Spleen (tissue), 7 donors: ENCODE data around the gene MYL3.

Source experiments
- CTCF ChIP-seq, 11 experiments: fragments of 200-600 bp in 7 of 11; fragments of 450-650 bp in 4 of 11; sonication (generic) in 4 of 11; IDR thresholded peaks in 8 of 11; conservative IDR thresholded peaks in 3 of 11; 1 replicate in 7 of 11; 2 replicates in 4 of 11; pipeline versions ENCODE4 v1.4.0 to v1.8.0; 2016 to 2021; ENCODE audit warnings: antibody characterized with exemption in 11 of 11, inconsistent platforms in 4 of 11, mild to moderate bottlenecking in 1 of 11
- POLR2A ChIP-seq, 3 donors: fragments of 450-650 bp; IDR thresholded peaks; one replicate each; pipeline ENCODE4 v1.5.1; 2017; ENCODE audit warnings: antibody characterized with exemption in 3 of 3, mild to moderate bottlenecking in 1 of 3
- donor health status: DM: no; HTN: no; CAD: no; lungs with moderate emphysema.
- donor health status: DM: no; HTN: no; CAD: no.
- donor health status: DM: no; HTN: no; CAD: no.

- TF ChIP-seq CTCF (IDR thresholded peaks at IDR 0.05 in 8 of 11, conservative IDR thresholded peaks at IDR 0.05 in 3 of 11) (no peak), POLR2A (IDR thresholded peaks at IDR 0.05) (no peak)
Observed at GRCh38 chr3:46896386-46896785, 33.1 kb upstream of the MYL3 start.
